GM21528 (cell line): ENCODE data around the gene PFN1.
A peak's percentile ranks its signal among the peaks of the same experiment; 100 is the strongest.

ENCODE experiments used
- ATAC-seq: cut with Tn5 transposase; IDR thresholded peaks from one replicate; pipeline ENCODE4 v1.9.1; 2021; ENCODE audit warnings: mild to moderate bottlenecking, moderate library complexity; ENCODE audit not compliant: unreplicated experiment, low FRiP score

The PFN1 gene

GRCh38 chr17:4968486-4969046 lies 20.2 kb upstream of the PFN1 start:
- no peak for ATAC-seq

GRCh38 chr17:4967539-4968485 lies 19.5 kb upstream of the PFN1 start, which contains the start of gene SPAG7:
SPAG7 (minus strand) TSS chr17:4967817; CDS start chr17:4967804, 13 bp downstream.
- ATAC-seq: peak; percentile 66

- peak; percentile 77 for ATAC-seq
These were observed 18.7 kb upstream of the PFN1 start for GRCh38 chr17:4966844-4967538.

GRCh38 chr17:4965311-4965986 lies 17.1 kb upstream of the PFN1 start:
- ATAC-seq: no peak

GRCh38 chr17:4960279-4960922 lies 12.1 kb upstream of the PFN1 start:
- no peak for ATAC-seq

GRCh38 chr17:4959261-4959965 lies 11.1 kb upstream of the PFN1 start:
- no peak for ATAC-seq

- no peak for ATAC-seq
These were observed 9.8 kb upstream of the PFN1 start for GRCh38 chr17:4958102-4958501.

GRCh38 chr17:4956493-4957061 lies 8.2 kb upstream of the PFN1 start:
- no peak for ATAC-seq

- ATAC-seq: no peak
These were observed 6.8 kb upstream of the PFN1 start for GRCh38 chr17:4955091-4955490.

GRCh38 chr17:4953451-4953961 lies 5.2 kb upstream of the PFN1 start:
- ATAC-seq: no peak

- no peak for ATAC-seq
These were observed 3.2 kb upstream of the PFN1 start for GRCh38 chr17:4951486-4951885.

- no peak for ATAC-seq
These were observed 2.4 kb upstream of the PFN1 start, which contains the start of gene ENO3 for GRCh38 chr17:4950746-4951204. ENO3 (plus strand) TSS chr17:4951119; CDS start chr17:4951830, 711 bp downstream.

- ATAC-seq: peak; percentile 1
These were observed 1.9 kb upstream of the PFN1 start for GRCh38 chr17:4950075-4950745.

- peak; percentile 30 for ATAC-seq
These were observed 1.2 kb upstream of the PFN1 start for GRCh38 chr17:4949321-4950074.

- ATAC-seq: peak; percentile 35
These were observed 596 bp upstream of the PFN1 start for GRCh38 chr17:4948931-4949320.

- ATAC-seq: no peak
These were observed 742 bp downstream of the PFN1 start for GRCh38 chr17:4947411-4948165.

- no peak for ATAC-seq
These were observed 1.3 kb downstream of the PFN1 start for GRCh38 chr17:4947010-4947410.
